Measurements from ENCODE around the gene SFT2D2.

- TF ChIP-seq CTCF (IDR thresholded peaks at IDR 0.05) (no peak), POLR2A (IDR thresholded peaks at IDR 0.05) (no peak), POLR2AphosphoS5 (IDR thresholded peaks at IDR 0.05) (no peak), EP300 (IDR thresholded peaks at IDR 0.05) (no peak)
Measured at GRCh38 chr1:168218658-168219057, 7.1 kb upstream of the SFT2D2 start.

All from suprapubic skin (tissue), 4 donors.